ENCODE measurements around the gene PFN3. TPM values are rescaled to one million over a fixed set of nuclear protein-coding genes. Genes with fewer than 3 reads are reported as not detected.
"Not testable (repeated sequence)": the region's sequence is repeated elsewhere in the genome, so short reads cannot be mapped to it uniquely, and the experiment has no call there.

PFN3 gene
- total RNA-seq, 4 donors from 2014 or later: not detected

- peak; percentile 26 to 49 for DNase-seq
- Histone ChIP-seq H3K27ac (peak overlapping the region in 1 of 4 donors; percentile 37), H3K27me3 (no peaks in the 10 kb centered on the region), H3K4me3 (peak overlapping the region; percentile 49 to 58 (median 53)), H3K36me3 (no peaks in the 10 kb centered on the region), H3K4me1 (peaks cover 23 to 39% of the 10 kb centered on the region in 2 donors), H3K9me3 (no peaks in the 10 kb centered on the region)
- in situ Hi-C loops (cut with MboI; ENCODE audit: low sequenced_read_pairs in 4 of 4): no loop called here
- intact Hi-C loops (cut with DNase I; ENCODE audit: low total_unique reads): no loop called here
- no peak for TF ChIP-seq POLR2A (IDR thresholded peaks at IDR 0.05)
- TF ChIP-seq CTCF (IDR thresholded peaks at IDR 0.05 in 4 of 5, conservative IDR thresholded peaks at IDR 0.05 in 1 of 5): no peak
- peak; percentile 43 to 45 for ATAC-seq
These were observed 37.6 kb downstream of the PFN3 start for GRCh38 chr5:177362610-177363507.

DNA sequence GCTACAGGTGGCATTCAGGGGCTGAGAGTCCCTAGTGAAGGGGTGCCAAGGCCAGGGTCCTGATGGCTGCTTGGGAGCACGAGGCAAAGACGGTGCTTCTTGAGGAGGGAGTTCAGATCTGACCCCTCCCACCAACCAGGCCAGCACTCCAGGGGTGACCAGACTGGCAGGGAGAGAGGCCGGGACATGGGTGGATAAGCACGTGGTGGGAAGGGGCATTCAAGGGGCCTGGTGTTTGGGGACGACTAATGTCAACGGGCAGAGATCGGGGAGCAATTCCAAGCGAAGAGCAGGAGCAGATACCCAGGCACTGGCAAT is 38.2 kb downstream of the PFN3 start:
- intact Hi-C loops (cut with DNase I; ENCODE audit: low total_unique reads) (no loop called here), in situ Hi-C loops (cut with MboI; ENCODE audit: low sequenced_read_pairs in 4 of 4) (no loop called here)
- Histone ChIP-seq H3K4me1 (peaks cover 19 to 33% of the 10 kb centered on the region in 2 donors), H3K4me3 (no peak overlapping the region), H3K9me3 (no peaks in the 10 kb centered on the region), H3K27me3 (no peaks in the 10 kb centered on the region), H3K27ac (no peak overlapping the region), H3K36me3 (no peaks in the 10 kb centered on the region)
- ATAC-seq (no peak), DNase-seq (no peak)
- TF ChIP-seq CTCF (IDR thresholded peaks at IDR 0.05 in 4 of 5, conservative IDR thresholded peaks at IDR 0.05 in 1 of 5) (no peak), POLR2A (IDR thresholded peaks at IDR 0.05) (no peak)

DNA sequence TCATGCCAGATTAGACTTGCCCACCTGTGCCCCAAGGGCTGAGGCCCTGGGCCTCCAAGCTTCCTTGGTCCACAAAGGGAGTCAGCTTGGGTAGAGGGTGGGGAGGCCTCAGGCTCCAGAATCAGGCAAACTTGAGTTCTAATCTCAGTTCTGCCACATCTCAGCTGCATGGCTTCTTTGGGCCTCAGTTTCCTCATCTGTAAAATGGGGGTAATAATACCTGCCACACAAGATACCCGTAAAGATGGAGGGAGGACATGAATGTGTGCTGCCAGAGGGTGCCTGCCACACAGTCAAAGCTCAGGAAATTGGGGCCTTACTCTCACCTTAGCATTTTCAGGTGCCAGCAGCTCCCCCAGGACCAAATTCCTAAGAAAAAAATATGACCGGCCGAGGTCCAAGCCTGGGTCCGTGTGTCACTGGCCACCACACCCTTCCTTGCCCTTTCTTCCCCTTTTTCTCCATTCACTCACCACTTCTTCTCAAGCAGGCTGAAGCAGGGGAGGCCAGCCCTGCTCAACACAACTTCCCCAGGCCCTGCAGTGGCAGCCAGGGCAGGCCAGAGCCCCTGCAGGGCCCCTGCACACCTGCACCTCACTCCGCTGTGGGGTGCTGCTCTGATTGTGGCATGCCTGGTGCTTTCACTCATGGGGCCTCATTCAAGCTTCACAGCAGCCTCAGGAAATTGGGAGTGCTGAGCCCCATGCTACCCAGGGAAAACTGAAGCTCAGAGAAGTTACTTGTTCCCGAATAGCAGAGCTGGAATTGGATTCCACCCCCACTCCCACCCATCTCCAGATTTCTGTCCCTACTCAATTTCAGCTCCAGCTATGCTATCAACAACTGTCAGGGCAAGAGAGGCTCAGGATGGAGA is 38.8 kb downstream of the PFN3 start:
- DNase-seq (no peak), ATAC-seq (no peak)
- H3K4me1 ChIP-seq: peaks cover 18 to 29% of the 10 kb centered on the region in 2 donors

GRCh38 chr5:177360740-177361139 is 39.7 kb downstream of the PFN3 start:
- H3K27ac ChIP-seq; in situ Hi-C loops (cut with MboI; ENCODE audit: low sequenced_read_pairs in 4 of 4); intact Hi-C loops (cut with DNase I; ENCODE audit: low total_unique reads): not testable (repeated sequence)

More for the DNA sequence above, 38.8 kb downstream of the PFN3 start:
- Histone ChIP-seq H3K4me3 (no peak overlapping the region), H3K27me3 (no peaks in the 10 kb centered on the region), H3K27ac (no peak overlapping the region), H3K9me3 (no peaks in the 10 kb centered on the region), H3K36me3 (no peaks in the 10 kb centered on the region)
- in situ Hi-C loops (cut with MboI; ENCODE audit: low sequenced_read_pairs in 4 of 4) (no loop called here), intact Hi-C loops (cut with DNase I; ENCODE audit: low total_unique reads) (no loop called here)
- TF ChIP-seq CTCF (IDR thresholded peaks at IDR 0.05 in 4 of 5, conservative IDR thresholded peaks at IDR 0.05 in 1 of 5) (no peak), POLR2A (IDR thresholded peaks at IDR 0.05) (no peak)

GRCh38 chr5:177359860-177360259 is 40.6 kb downstream of the PFN3 start:
- Histone ChIP-seq H3K27me3 (no peaks in the 10 kb centered on the region), H3K27ac (no peak overlapping the region), H3K9me3 (no peaks in the 10 kb centered on the region), H3K4me3 (no peak overlapping the region), H3K36me3 (no peaks in the 10 kb centered on the region), H3K4me1 (peaks cover 18 to 22% of the 10 kb centered on the region in 2 donors)
- ATAC-seq: no peak
- TF ChIP-seq POLR2A (IDR thresholded peaks at IDR 0.05) (no peak), CTCF (IDR thresholded peaks at IDR 0.05 in 4 of 5, conservative IDR thresholded peaks at IDR 0.05 in 1 of 5) (no peak)
- in situ Hi-C loops (cut with MboI; ENCODE audit: low sequenced_read_pairs in 4 of 4) (no loop called here), intact Hi-C loops (cut with DNase I; ENCODE audit: low total_unique reads) (no loop called here)
- no peak for DNase-seq

More at GRCh38 chr5:177360740-177361139, 39.7 kb downstream of the PFN3 start:
- H3K27me3 ChIP-seq, H3K9me3 ChIP-seq, DNase-seq, H3K4me3 ChIP-seq, H3K36me3 ChIP-seq, ATAC-seq: not testable (repeated sequence)
- peaks cover 18 to 22% of the 10 kb centered on the region in 2 donors for H3K4me1 ChIP-seq
